Fibroblast of skin of left quadriceps (primary cell): ENCODE measurements around the gene RAB6C.
"Not testable (repeated sequence)": the region's sequence is repeated elsewhere in the genome, so short reads cannot be mapped to it uniquely, and the experiment has no call there.

Experiments
- DNase-seq, 2 experiments: peaks; one replicate each; pipeline ENCODE4 v3.0.0-alpha.2; 2013; ENCODE audit warnings: low read depth in 2 of 2

The RAB6C gene

GRCh38 chr2:129979629-129980155, at the start of gene RAB6C:
Gene RAB6C (plus strand): TSS chr2:129979666. CDS start chr2:129980116, 450 bp downstream.
- DNase-seq = not testable (repeated sequence)

GRCh38 chr2:129930451-129930850, 49.0 kb upstream of the RAB6C start:
- no peak for DNase-seq

- not testable (repeated sequence) for DNase-seq
These were observed 46.1 kb upstream of the RAB6C start for GRCh38 chr2:129933387-129933786.

- no peak for DNase-seq
These were observed 45.2 kb upstream of the RAB6C start for GRCh38 chr2:129934044-129934822.

- no peak for DNase-seq
These were observed 44.3 kb upstream of the RAB6C start for GRCh38 chr2:129935118-129935517.

GRCh38 chr2:129936334-129936934, 43.0 kb upstream of the RAB6C start:
- DNase-seq = no peak

GRCh38 chr2:129938850-129939471, 40.5 kb upstream of the RAB6C start:
- DNase-seq = not testable (repeated sequence)

- DNase-seq = not testable (repeated sequence)
These were observed 36.0 kb upstream of the RAB6C start for GRCh38 chr2:129943456-129943855.

- no peak for DNase-seq
These were observed 33.9 kb upstream of the RAB6C start for GRCh38 chr2:129945557-129945956.

- DNase-seq = not testable (repeated sequence)
These were observed 31.8 kb upstream of the RAB6C start for GRCh38 chr2:129947712-129948111.

- DNase-seq = not testable (repeated sequence)
These were observed 23.3 kb upstream of the RAB6C start for GRCh38 chr2:129956171-129956570.

GRCh38 chr2:129957891-129958290, 21.6 kb upstream of the RAB6C start:
- no peak for DNase-seq

GRCh38 chr2:129958736-129959135, 20.7 kb upstream of the RAB6C start:
- not testable (repeated sequence) for DNase-seq

GRCh38 chr2:129968605-129969004, 10.9 kb upstream of the RAB6C start:
- DNase-seq = not testable (repeated sequence)

GRCh38 chr2:129975016-129975774, 4.3 kb upstream of the RAB6C start:
- no peak for DNase-seq

GRCh38 chr2:129976969-129977368, 2.5 kb upstream of the RAB6C start:
- not testable (repeated sequence) for DNase-seq

GRCh38 chr2:129977986-129978385, 1.5 kb upstream of the RAB6C start:
- no peak for DNase-seq

- not testable (repeated sequence) for DNase-seq
These were observed 780 bp downstream of the RAB6C start for GRCh38 chr2:129980246-129980645.

GRCh38 chr2:129981689-129982088, 2.2 kb downstream of the RAB6C start:
- not testable (repeated sequence) for DNase-seq

- no peak for DNase-seq
These were observed 5.0 kb downstream of the RAB6C start for GRCh38 chr2:129984426-129984825.

GRCh38 chr2:129992415-129993006, 13.0 kb downstream of the RAB6C start:
- DNase-seq = not testable (repeated sequence)
